SW 1271 (cell line): ENCODE results near the gene OR6C65.

Source experiments
- DNase-seq, 2 experiments: peaks; one replicate each; lab custom pipeline; 2025; lab: John Stamatoyannopoulos, UW

OR6C65 gene

DNA sequence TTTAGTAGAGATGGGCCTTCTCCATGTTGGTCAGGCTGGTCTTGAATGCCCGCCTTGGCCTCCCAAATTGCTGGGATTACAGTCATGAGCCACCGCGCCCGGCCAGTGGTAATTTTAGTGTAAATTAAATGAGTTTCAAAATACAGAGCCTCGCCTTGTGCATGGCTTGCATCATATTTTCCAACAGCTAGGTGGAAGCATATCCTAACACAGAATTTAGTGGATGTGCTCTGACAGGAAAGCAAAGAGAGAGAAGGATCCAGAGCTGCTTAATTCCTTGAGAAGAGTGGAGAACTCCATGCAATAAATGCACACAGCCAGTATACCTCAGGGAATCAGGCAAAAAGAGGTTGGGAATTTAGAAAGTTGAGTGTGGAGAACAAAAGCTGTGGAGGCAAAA is 46.0 kb downstream of the OR6C65 start:
- no peak for DNase-seq

DNA sequence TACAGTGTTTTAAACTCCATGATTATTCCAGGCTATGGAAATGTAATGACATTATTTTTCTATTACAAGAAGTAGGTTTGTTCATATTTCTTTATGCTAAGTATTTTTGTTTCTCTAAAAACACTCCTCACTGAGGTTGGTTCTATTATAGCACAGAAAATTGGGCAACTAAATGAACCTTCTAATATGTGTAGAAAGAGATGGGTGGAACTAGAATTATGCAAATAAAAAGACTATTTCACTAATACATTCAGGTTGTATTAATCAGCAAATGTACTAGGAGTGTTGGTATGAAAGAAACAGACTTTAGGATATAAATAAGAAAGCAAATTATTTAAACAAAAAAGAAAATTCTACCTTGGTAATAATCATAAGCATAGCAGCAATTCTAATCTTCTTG is 48.5 kb downstream of the OR6C65 start:
- DNase-seq = no peak
